Esophagus muscularis mucosa (tissue), 4 donors: ENCODE measurements around the gene UGT1A3. TPM values are rescaled to one million over a fixed set of nuclear protein-coding genes. Genes with fewer than 3 reads are reported as not detected.

Experiments
- DNase-seq: peaks from one replicate; pipeline ENCODE4 v3.0.0-alpha.2; 2017; ENCODE audit errors: extremely low spot score
- H3K27ac ChIP-seq, 4 donors: fragments of 200-600 bp; sonication (generic); replicated peaks in 1 of 4; 1 replicate in 3 of 4; 2 replicates in 1 of 4; pipeline ENCODE4 v1.5.1; 2016 to 2019; ENCODE audit warnings: mild to moderate bottlenecking in 1 of 4
- H3K27me3 ChIP-seq, 4 donors: fragments of 200-600 bp; sonication (generic); one replicate each; pipeline versions ENCODE4 v1.5.1 to v1.6.0; 2016 to 2019
- H3K36me3 ChIP-seq, 4 donors: fragments of 200-600 bp; sonication (generic); one replicate each; pipeline ENCODE4 v1.5.1; 2016 to 2019
- H3K4me1 ChIP-seq, 4 donors: fragments of 200-600 bp; sonication (generic); one replicate each; pipeline ENCODE4 v1.5.1; 2016 to 2019
- H3K4me3 ChIP-seq, 4 donors: fragments of 200-600 bp; sonication (generic); 1 replicate in 2 of 4; 2 replicates in 2 of 4; pipeline ENCODE4 v1.5.1; 2016 to 2019; ENCODE audit warnings: mild to moderate bottlenecking in 4 of 4, moderate library complexity in 1 of 4
- H3K9me3 ChIP-seq, 4 donors: fragments of 200-600 bp; sonication (generic); 1 replicate in 3 of 4; 2 replicates in 1 of 4; pipeline ENCODE4 v1.5.1; 2016 to 2019
- EP300 ChIP-seq: sonication (generic); formaldehyde crosslinking; IDR thresholded peaks from one replicate; pipeline ENCODE4 v1.6.1; 2017; ENCODE audit warnings: antibody characterized with exemption
- POLR2A ChIP-seq: fragments of 450-650 bp; IDR thresholded peaks from one replicate; pipeline ENCODE4 v1.6.1; 2017; ENCODE audit warnings: antibody characterized with exemption, moderate library complexity, mild to moderate bottlenecking, low read depth
- POLR2AphosphoS5 ChIP-seq, 2 donors: sonication (generic); formaldehyde crosslinking; IDR thresholded peaks; one replicate each; pipeline ENCODE4 v1.6.1; 2017; ENCODE audit warnings: antibody characterized with exemption in 2 of 2
- WGBS: methylation state at CpG from one replicate; pipeline ENCODE4 v1.1.5; 2018; 5-methylcytosine and 5-hydroxymethylcytosine counted together
- intact Hi-C: fragments of 100-400 bp; cut with DNase I; formaldehyde crosslinking; loops from one replicate; pipeline ENCODE4 v1.15.1; 2023
- total RNA-seq, 4 donors: library from RNA; depleted of rRNA; stranded (reverse); fragments of >200 nt; gene quantifications; one replicate each; pipeline versions ENCODE4 v1.1.0 to v1.2.1, GENCODE V29; 2016
- TF ChIP-seq, protein P1 (sequence below), 3 experiments: fragments of 200-600 bp in 2 of 3; fragments of 450-650 bp in 1 of 3; sonication (generic) in 2 of 3; IDR thresholded peaks; one replicate each; pipeline ENCODE4 v1.5.1; 2017 to 2019; ENCODE audit warnings: antibody characterized with exemption in 3 of 3, mild to moderate bottlenecking in 2 of 3, moderate library complexity in 1 of 3

UGT1A3 gene
- total RNA-seq, 4 donors from 2014 or later, result not detected

- TF ChIP-seq POLR2A, result no peak
- H3K9me3 ChIP-seq, result no peaks in the 10 kb centered on the region
- no peaks in the 10 kb centered on the region for H3K4me1 ChIP-seq
- H3K27me3 ChIP-seq, result no peaks in the 10 kb centered on the region
- H3K27ac ChIP-seq, result no peak overlapping the region
- no peak for DNase-seq
- no peak overlapping the region for H3K4me3 ChIP-seq
- intact Hi-C loops, result no loop called here
- 89% methylated on average over 6 of the region's 9 CpGs for WGBS
- H3K36me3 ChIP-seq, result no peaks in the 10 kb centered on the region
Observed at GRCh38 chr2:233796254-233796653, 67.4 kb downstream of the UGT1A3 start.

DNA sequence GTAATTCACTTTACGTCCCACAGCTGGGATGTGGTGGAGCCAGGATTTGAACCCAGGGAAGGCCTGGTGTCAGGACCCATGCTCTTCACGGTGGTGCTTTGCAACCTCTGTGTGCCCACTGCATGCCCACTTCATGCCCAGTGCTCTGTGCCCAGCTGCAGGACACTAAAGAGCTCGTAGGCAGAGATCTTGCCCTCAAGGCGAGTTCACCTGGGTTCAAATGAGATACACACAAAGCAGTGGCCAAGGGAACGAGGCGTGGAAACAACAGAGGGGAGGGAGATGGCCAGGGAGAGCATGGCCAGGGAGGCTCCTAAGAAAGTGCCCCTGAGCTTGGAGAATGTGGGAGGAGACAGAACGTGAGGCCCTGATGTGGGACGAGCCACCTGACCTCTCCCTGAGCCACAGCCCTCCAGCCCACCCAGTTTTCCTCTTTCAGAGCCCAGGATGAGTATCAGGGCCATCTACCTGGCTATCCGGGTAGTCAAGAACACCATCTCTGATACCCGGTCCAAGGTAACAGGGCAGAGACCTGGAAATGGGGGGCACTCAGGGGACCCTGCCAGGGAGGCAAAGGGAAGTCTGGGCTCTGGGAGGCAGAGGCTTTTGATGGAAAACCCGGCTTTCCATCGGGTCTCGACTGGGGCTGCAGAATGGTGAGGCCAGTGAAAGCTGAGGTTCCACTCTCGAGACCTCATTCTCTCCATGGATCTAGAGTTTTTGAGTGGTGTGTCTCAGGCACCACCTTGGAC is 69.7 kb downstream of the UGT1A3 start:
- Histone ChIP-seq H3K9me3 (no peaks in the 10 kb centered on the region), H3K36me3 (no peaks in the 10 kb centered on the region), H3K27me3 (no peaks in the 10 kb centered on the region), H3K4me3 (no peak overlapping the region), H3K27ac (no peak overlapping the region), H3K4me1 (no peaks in the 10 kb centered on the region)
- WGBS, result 80% methylated on average over 12 of the region's 14 CpGs
- no peak for TF ChIP-seq EP300
- no peak for TF ChIP-seq POLR2AphosphoS5 (IDR thresholded peaks at IDR 0.05)
- no peak for TF ChIP-seq POLR2A
- TF ChIP-seq, protein P1, sequence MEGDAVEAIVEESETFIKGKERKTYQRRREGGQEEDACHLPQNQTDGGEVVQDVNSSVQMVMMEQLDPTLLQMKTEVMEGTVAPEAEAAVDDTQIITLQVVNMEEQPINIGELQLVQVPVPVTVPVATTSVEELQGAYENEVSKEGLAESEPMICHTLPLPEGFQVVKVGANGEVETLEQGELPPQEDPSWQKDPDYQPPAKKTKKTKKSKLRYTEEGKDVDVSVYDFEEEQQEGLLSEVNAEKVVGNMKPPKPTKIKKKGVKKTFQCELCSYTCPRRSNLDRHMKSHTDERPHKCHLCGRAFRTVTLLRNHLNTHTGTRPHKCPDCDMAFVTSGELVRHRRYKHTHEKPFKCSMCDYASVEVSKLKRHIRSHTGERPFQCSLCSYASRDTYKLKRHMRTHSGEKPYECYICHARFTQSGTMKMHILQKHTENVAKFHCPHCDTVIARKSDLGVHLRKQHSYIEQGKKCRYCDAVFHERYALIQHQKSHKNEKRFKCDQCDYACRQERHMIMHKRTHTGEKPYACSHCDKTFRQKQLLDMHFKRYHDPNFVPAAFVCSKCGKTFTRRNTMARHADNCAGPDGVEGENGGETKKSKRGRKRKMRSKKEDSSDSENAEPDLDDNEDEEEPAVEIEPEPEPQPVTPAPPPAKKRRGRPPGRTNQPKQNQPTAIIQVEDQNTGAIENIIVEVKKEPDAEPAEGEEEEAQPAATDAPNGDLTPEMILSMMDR (IDR thresholded peaks at IDR 0.05), result no peak
- intact Hi-C loops, result no loop called here
- DNase-seq, result no peak

DNA sequence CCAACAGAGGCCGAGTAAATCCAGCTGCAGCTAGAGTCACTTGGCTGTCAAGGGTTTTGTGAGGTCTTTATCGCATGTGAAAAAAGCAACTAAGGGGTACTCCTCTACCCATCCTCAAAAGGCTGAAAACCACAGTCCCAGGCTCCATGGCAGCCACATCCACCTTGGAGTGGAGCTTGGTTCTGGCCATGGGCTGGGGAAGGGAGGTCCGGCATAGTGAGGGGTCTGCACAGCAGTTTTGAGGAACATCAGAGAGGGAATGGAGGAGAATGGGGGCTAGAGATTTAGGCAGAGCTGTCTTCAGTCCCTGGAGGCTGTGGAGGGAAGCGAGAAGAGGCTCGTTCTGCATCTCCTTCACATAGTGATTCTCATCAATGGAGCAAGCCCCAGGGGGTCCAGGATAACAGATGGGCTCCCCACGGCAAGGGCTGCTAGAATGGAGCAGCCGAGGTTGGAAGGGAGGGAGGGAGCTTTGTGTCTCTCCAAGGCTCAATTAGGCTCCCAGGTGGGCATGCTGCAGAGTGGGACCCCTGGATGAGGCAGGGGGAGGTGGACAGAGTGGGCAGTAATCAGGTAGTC is 70.3 kb downstream of the UGT1A3 start:
- no peak overlapping the region for H3K27ac ChIP-seq
- intact Hi-C loops, result no loop called here
- H3K9me3 ChIP-seq, result no peaks in the 10 kb centered on the region
- 56% methylated on average over 7 of the region's 7 CpGs for WGBS
- TF ChIP-seq EP300, result no peak
- no peak for TF ChIP-seq POLR2AphosphoS5 (IDR thresholded peaks at IDR 0.05)
- TF ChIP-seq, protein P1 (IDR thresholded peaks at IDR 0.05), result no peak
- TF ChIP-seq POLR2A, result no peak
- H3K4me3 ChIP-seq, result no peak overlapping the region
- DNase-seq, result no peak
- no peaks in the 10 kb centered on the region for H3K4me1 ChIP-seq
- no peaks in the 10 kb centered on the region for H3K36me3 ChIP-seq
- no peaks in the 10 kb centered on the region for H3K27me3 ChIP-seq

GRCh38 chr2:233799716-233800115 is 70.9 kb downstream of the UGT1A3 start:
- H3K27ac ChIP-seq, result no peak overlapping the region
- no peak overlapping the region for H3K4me3 ChIP-seq
- H3K27me3 ChIP-seq, result no peaks in the 10 kb centered on the region
- intact Hi-C loops, result no loop called here
- no peaks in the 10 kb centered on the region for H3K36me3 ChIP-seq
- whole genome bisulfite sequencing, result 48% methylated on average over 5 of the region's 5 CpGs
- TF ChIP-seq POLR2A (no peak), POLR2AphosphoS5 (IDR thresholded peaks at IDR 0.05) (no peak), EP300 (no peak)
- TF ChIP-seq, protein P1 (IDR thresholded peaks at IDR 0.05), result no peak
- H3K9me3 ChIP-seq, result no peaks in the 10 kb centered on the region
- DNase-seq, result no peak
- H3K4me1 ChIP-seq, result no peaks in the 10 kb centered on the region

- DNase-seq, result no peak
Observed at GRCh38 chr2:233800208-233800607, 71.4 kb downstream of the UGT1A3 start.

More at GRCh38 chr2:233800208-233800607, 71.4 kb downstream of the UGT1A3 start:
- Histone ChIP-seq H3K9me3 (no peaks in the 10 kb centered on the region), H3K27ac (no peak overlapping the region), H3K36me3 (no peaks in the 10 kb centered on the region), H3K4me1 (no peaks in the 10 kb centered on the region), H3K27me3 (no peaks in the 10 kb centered on the region), H3K4me3 (no peak overlapping the region)
- TF ChIP-seq POLR2A (no peak), EP300 (no peak), POLR2AphosphoS5 (IDR thresholded peaks at IDR 0.05) (no peak)
- TF ChIP-seq, protein P1 (IDR thresholded peaks at IDR 0.05), result no peak
- WGBS, result 93% methylated on average over 7 of the region's 7 CpGs
- intact Hi-C loops, result no loop called here
